ENCODE data around the gene ZDHHC13. TPM values are rescaled to one million over a fixed set of nuclear protein-coding genes. Genes with fewer than 3 reads are reported as not detected.

ZDHHC13 gene
- total RNA-seq, 1 experiment from 2014 or later = 20.9 TPM

- no peaks in the 10 kb centered on the region for H3K36me3 Mint-ChIP-seq
- H3K27ac Mint-ChIP-seq = no peak overlapping the region
- no peak overlapping the region for H3K4me3 Mint-ChIP-seq
- ChIA-PET POLR2A (no interaction called here), CTCF (interaction anchor here (1.7 kb wide), 1 partner anchor 35 kb away, joined by 8 read pairs; no protein-coding TSS in a partner anchor)
- 0 out of 2 replicates have a peak, but pooled peaks cover 3% of the 10 kb centered on the region for H3K9me3 Mint-ChIP-seq
- ATAC-seq = no peak
- TF ChIP-seq ZNF416 (CRISPR knock-in tag; IDR thresholded peaks at IDR 0.05) (no peak), ZNF219 (CRISPR knock-in tag; IDR thresholded peaks at IDR 0.05; ENCODE audit: borderline replicate concordance) (no peak), ZNF512 (CRISPR knock-in tag; IDR thresholded peaks at IDR 0.05; ENCODE audit: borderline replicate concordance) (no peak), JAZF1 (CRISPR knock-in tag; IDR thresholded peaks at IDR 0.05) (no peak), ZBTB21 (CRISPR knock-in tag; IDR thresholded peaks at IDR 0.05; ENCODE audit: borderline replicate concordance) (no peak), TCF7 (CRISPR knock-in tag; IDR thresholded peaks at IDR 0.05; ENCODE audit: low read depth) (no peak), SOX15 (CRISPR knock-in tag; IDR thresholded peaks at IDR 0.05) (no peak)
- TF ChIP-seq, protein P1, sequence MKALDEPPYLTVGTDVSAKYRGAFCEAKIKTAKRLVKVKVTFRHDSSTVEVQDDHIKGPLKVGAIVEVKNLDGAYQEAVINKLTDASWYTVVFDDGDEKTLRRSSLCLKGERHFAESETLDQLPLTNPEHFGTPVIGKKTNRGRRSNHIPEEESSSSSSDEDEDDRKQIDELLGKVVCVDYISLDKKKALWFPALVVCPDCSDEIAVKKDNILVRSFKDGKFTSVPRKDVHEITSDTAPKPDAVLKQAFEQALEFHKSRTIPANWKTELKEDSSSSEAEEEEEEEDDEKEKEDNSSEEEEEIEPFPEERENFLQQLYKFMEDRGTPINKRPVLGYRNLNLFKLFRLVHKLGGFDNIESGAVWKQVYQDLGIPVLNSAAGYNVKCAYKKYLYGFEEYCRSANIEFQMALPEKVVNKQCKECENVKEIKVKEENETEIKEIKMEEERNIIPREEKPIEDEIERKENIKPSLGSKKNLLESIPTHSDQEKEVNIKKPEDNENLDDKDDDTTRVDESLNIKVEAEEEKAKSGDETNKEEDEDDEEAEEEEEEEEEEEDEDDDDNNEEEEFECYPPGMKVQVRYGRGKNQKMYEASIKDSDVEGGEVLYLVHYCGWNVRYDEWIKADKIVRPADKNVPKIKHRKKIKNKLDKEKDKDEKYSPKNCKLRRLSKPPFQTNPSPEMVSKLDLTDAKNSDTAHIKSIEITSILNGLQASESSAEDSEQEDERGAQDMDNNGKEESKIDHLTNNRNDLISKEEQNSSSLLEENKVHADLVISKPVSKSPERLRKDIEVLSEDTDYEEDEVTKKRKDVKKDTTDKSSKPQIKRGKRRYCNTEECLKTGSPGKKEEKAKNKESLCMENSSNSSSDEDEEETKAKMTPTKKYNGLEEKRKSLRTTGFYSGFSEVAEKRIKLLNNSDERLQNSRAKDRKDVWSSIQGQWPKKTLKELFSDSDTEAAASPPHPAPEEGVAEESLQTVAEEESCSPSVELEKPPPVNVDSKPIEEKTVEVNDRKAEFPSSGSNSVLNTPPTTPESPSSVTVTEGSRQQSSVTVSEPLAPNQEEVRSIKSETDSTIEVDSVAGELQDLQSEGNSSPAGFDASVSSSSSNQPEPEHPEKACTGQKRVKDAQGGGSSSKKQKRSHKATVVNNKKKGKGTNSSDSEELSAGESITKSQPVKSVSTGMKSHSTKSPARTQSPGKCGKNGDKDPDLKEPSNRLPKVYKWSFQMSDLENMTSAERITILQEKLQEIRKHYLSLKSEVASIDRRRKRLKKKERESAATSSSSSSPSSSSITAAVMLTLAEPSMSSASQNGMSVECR (CRISPR knock-in tag; IDR thresholded peaks at IDR 0.05; ENCODE audit: borderline replicate concordance) = no peak
- TF ChIP-seq, protein P2, sequence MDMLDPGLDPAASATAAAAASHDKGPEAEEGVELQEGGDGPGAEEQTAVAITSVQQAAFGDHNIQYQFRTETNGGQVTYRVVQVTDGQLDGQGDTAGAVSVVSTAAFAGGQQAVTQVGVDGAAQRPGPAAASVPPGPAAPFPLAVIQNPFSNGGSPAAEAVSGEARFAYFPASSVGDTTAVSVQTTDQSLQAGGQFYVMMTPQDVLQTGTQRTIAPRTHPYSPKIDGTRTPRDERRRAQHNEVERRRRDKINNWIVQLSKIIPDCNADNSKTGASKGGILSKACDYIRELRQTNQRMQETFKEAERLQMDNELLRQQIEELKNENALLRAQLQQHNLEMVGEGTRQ (CRISPR knock-in tag; IDR thresholded peaks at IDR 0.05) = no peak
- H3K4me1 Mint-ChIP-seq = peaks cover 5% of the 10 kb centered on the region
- peaks cover 6% of the 10 kb centered on the region; the same call in 1 of the 2 replicates for H3K27me3 Mint-ChIP-seq (ENCODE audit: low read depth)
- no peak for DNase-seq (ENCODE audit: low spot score)
These were observed 5.2 kb upstream of the ZDHHC13 start for GRCh38 chr11:19111809-19112208.

DNA sequence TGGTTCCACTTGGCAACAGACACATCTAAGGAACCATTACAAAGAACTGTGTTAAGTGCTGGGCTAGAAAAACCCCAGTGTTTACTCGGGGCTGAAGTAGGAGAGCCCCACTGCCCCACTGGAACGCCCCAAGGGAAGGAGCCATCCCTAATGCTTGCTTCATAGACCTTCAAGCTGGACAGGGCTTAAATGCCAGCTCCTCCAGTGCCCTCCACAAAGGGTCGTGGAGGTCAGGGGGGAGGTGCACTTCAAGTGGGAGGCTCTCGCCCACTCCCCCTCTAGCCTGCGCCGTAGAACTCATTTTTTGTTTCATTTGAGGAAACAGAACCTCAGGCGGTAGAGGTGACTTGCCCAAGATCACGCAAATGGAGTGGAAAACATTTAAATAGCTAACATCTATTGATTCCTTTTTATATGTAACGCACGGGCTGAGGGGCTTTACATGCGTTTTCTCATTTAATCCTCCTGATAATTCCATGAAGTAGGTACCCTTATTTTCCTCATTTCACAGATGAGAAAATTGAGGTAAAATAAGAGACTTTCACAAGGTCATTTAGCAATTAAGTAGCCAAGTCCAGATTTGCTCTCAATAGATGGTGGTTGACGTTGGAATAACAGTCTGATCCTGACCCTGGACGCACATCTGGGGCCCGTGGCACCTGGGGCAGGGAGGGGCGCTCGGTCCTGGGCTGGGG is 545 bp upstream of the ZDHHC13 start:
- H3K4me1 Mint-ChIP-seq = peaks cover 30% of the 10 kb centered on the region
- H3K27ac Mint-ChIP-seq = no peak overlapping the region
- no peaks in the 10 kb centered on the region for H3K9me3 Mint-ChIP-seq
- ATAC-seq (no peak), DNase-seq (ENCODE audit: low spot score) (peak; percentile 11)
- H3K4me3 Mint-ChIP-seq = peak overlapping the region; percentile 84
- peaks cover 3% of the 10 kb centered on the region; the same call in 1 of the 2 replicates for H3K27me3 Mint-ChIP-seq (ENCODE audit: low read depth)
- CTCF ChIA-PET = interaction anchor here (0.8 to 1.4 kb wide), 4 partner anchors 39 to 98 kb away, joined by 3 to 21 read pairs (median 8); no protein-coding TSS in a partner anchor
- POLR2A ChIA-PET = interaction anchor here (0.8 kb wide), 1 partner anchor 598 kb away, joined by 3 read pairs; no protein-coding TSS in a partner anchor
- H3K36me3 Mint-ChIP-seq = peaks cover 15% of the 10 kb centered on the region
- TF ChIP-seq NR1H2 (CRISPR knock-in tag; IDR thresholded peaks at IDR 0.05) (no peak), FOXJ3 (CRISPR knock-in tag; IDR thresholded peaks at IDR 0.05; ENCODE audit: borderline replicate concordance) (no peak), MXD4 (CRISPR knock-in tag; IDR thresholded peaks at IDR 0.05; ENCODE audit: borderline replicate concordance) (no peak)
- TF ChIP-seq, protein P3, sequence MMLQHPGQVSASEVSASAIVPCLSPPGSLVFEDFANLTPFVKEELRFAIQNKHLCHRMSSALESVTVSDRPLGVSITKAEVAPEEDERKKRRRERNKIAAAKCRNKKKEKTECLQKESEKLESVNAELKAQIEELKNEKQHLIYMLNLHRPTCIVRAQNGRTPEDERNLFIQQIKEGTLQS (CRISPR knock-in tag; conservative IDR thresholded peaks at IDR 0.05) = no peak
- TF ChIP-seq, protein P4, sequence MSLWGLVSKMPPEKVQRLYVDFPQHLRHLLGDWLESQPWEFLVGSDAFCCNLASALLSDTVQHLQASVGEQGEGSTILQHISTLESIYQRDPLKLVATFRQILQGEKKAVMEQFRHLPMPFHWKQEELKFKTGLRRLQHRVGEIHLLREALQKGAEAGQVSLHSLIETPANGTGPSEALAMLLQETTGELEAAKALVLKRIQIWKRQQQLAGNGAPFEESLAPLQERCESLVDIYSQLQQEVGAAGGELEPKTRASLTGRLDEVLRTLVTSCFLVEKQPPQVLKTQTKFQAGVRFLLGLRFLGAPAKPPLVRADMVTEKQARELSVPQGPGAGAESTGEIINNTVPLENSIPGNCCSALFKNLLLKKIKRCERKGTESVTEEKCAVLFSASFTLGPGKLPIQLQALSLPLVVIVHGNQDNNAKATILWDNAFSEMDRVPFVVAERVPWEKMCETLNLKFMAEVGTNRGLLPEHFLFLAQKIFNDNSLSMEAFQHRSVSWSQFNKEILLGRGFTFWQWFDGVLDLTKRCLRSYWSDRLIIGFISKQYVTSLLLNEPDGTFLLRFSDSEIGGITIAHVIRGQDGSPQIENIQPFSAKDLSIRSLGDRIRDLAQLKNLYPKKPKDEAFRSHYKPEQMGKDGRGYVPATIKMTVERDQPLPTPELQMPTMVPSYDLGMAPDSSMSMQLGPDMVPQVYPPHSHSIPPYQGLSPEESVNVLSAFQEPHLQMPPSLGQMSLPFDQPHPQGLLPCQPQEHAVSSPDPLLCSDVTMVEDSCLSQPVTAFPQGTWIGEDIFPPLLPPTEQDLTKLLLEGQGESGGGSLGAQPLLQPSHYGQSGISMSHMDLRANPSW (CRISPR knock-in tag; conservative IDR thresholded peaks at IDR 0.05; ENCODE audit: low read depth) = no peak
- TF ChIP-seq, protein P5, sequence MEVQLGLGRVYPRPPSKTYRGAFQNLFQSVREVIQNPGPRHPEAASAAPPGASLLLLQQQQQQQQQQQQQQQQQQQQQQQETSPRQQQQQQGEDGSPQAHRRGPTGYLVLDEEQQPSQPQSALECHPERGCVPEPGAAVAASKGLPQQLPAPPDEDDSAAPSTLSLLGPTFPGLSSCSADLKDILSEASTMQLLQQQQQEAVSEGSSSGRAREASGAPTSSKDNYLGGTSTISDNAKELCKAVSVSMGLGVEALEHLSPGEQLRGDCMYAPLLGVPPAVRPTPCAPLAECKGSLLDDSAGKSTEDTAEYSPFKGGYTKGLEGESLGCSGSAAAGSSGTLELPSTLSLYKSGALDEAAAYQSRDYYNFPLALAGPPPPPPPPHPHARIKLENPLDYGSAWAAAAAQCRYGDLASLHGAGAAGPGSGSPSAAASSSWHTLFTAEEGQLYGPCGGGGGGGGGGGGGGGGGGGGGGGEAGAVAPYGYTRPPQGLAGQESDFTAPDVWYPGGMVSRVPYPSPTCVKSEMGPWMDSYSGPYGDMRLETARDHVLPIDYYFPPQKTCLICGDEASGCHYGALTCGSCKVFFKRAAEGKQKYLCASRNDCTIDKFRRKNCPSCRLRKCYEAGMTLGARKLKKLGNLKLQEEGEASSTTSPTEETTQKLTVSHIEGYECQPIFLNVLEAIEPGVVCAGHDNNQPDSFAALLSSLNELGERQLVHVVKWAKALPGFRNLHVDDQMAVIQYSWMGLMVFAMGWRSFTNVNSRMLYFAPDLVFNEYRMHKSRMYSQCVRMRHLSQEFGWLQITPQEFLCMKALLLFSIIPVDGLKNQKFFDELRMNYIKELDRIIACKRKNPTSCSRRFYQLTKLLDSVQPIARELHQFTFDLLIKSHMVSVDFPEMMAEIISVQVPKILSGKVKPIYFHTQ (CRISPR knock-in tag; IDR thresholded peaks at IDR 0.05) = no peak
- TF ChIP-seq, protein P6, sequence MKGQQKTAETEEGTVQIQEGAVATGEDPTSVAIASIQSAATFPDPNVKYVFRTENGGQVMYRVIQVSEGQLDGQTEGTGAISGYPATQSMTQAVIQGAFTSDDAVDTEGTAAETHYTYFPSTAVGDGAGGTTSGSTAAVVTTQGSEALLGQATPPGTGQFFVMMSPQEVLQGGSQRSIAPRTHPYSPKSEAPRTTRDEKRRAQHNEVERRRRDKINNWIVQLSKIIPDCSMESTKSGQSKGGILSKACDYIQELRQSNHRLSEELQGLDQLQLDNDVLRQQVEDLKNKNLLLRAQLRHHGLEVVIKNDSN (CRISPR knock-in tag; IDR thresholded peaks at IDR 0.05) = no peak

All from WTC11 (cell line).